HUES6 (cell line): ENCODE data around the gene KCNK15.

Experiments used
- H3K27ac ChIP-seq: 2 replicates; pipeline ENCODE4 v1.7.0; 2013; ENCODE audit warnings: low read depth, mild to moderate bottlenecking, low read length, inconsistent platforms
- H3K27me3 ChIP-seq: 2 replicates; pipeline ENCODE4 v1.6.1; 2013; ENCODE audit warnings: low read length; ENCODE audit not compliant: control insufficient read depth, insufficient read depth
- H3K36me3 ChIP-seq: 2 replicates; pipeline ENCODE4 v1.6.1; 2013; ENCODE audit warnings: low read length; ENCODE audit not compliant: control insufficient read depth, insufficient read depth
- H3K4me1 ChIP-seq: 2 replicates; pipeline ENCODE4 v1.6.1; 2013; ENCODE audit warnings: low read length; ENCODE audit not compliant: control insufficient read depth, insufficient read depth
- H3K4me3 ChIP-seq: 2 replicates; pipeline ENCODE4 v1.5.1; 2013; ENCODE audit warnings: low read depth, low read length
- H3K9ac ChIP-seq: one replicate; pipeline ENCODE4 v1.6.1; 2013; ENCODE audit warnings: mild to moderate bottlenecking, low read length
- H3K9me3 ChIP-seq: 2 replicates; pipeline ENCODE4 v1.6.1; 2013; ENCODE audit warnings: low read depth, low read length; ENCODE audit not compliant: control insufficient read depth, insufficient read depth

KCNK15 gene

DNA sequence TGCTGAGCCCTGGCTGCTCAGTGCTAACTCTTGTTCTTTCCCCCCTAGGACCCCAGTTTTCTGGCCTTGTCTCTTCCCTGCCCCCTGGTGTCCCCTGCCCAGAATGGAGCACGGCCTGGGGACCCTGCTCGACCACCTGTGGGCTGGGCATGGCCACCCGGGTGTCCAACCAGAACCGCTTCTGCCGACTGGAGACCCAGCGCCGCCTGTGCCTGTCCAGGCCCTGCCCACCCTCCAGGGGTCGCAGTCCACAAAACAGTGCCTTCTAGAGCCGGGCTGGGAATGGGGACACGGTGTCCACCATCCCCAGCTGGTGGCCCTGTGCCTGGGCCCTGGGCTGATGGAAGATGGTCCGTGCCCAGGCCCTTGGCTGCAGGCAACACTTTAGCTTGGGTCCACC lies 18.6 kb upstream of the KCNK15 start:
- Histone ChIP-seq H3K9ac (no peak overlapping the region), H3K4me1 (peaks cover 30% of the 10 kb centered on the region), H3K4me3 (no peak overlapping the region), H3K9me3 (no peaks in the 10 kb centered on the region), H3K27me3 (no peaks in the 10 kb centered on the region), H3K36me3 (no peaks in the 10 kb centered on the region), H3K27ac (no peak overlapping the region)

GRCh38 chr20:44727651-44728050 lies 18.0 kb upstream of the KCNK15 start:
- Histone ChIP-seq H3K4me1 (peaks cover 30% of the 10 kb centered on the region), H3K27ac (no peak overlapping the region), H3K27me3 (no peaks in the 10 kb centered on the region), H3K4me3 (no peak overlapping the region), H3K36me3 (no peaks in the 10 kb centered on the region), H3K9ac (no peak overlapping the region), H3K9me3 (no peaks in the 10 kb centered on the region)

GRCh38 chr20:44728801-44729443 lies 16.7 kb upstream of the KCNK15 start:
- H3K9me3 ChIP-seq = no peaks in the 10 kb centered on the region
- H3K9ac ChIP-seq = no peak overlapping the region
- peak overlapping the region; percentile 27; the same call in 1 of the 2 replicates for H3K4me3 ChIP-seq
- peaks cover 36% of the 10 kb centered on the region for H3K4me1 ChIP-seq
- no peak overlapping the region for H3K27ac ChIP-seq
- H3K36me3 ChIP-seq = no peaks in the 10 kb centered on the region
- H3K27me3 ChIP-seq = no peaks in the 10 kb centered on the region

GRCh38 chr20:44730441-44730840 lies 15.2 kb upstream of the KCNK15 start:
- Histone ChIP-seq H3K4me1 (peaks cover 36% of the 10 kb centered on the region), H3K27me3 (no peaks in the 10 kb centered on the region), H3K4me3 (no peak overlapping the region), H3K9me3 (no peaks in the 10 kb centered on the region), H3K9ac (no peak overlapping the region), H3K36me3 (no peaks in the 10 kb centered on the region), H3K27ac (no peak overlapping the region)

DNA sequence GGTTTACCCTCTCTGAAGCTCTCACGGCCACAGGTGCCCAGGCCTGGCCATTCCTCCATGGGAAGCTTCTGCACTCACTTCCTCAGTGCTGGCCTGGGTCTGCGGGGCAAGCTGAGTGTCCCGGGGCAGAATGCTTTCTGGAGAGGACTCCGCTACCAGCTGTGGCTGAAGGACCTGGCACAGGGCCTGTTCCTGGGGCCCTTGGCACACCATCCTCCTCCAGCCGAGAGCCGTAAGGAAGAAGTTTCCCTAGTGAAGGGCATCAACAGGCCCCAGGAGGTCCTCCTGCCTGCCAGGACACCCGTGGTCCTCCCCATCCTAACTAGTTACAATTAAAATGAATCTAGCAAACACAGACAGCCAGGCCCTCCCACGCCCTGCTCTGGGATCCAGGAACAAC lies 14.0 kb upstream of the KCNK15 start:
- Histone ChIP-seq H3K4me3 (no peak overlapping the region), H3K36me3 (no peaks in the 10 kb centered on the region), H3K4me1 (peaks cover 32% of the 10 kb centered on the region), H3K9ac (no peak overlapping the region), H3K27ac (no peak overlapping the region), H3K9me3 (peaks cover 1% of the 10 kb centered on the region; the same call in 1 of the 2 replicates), H3K27me3 (no peaks in the 10 kb centered on the region)

DNA sequence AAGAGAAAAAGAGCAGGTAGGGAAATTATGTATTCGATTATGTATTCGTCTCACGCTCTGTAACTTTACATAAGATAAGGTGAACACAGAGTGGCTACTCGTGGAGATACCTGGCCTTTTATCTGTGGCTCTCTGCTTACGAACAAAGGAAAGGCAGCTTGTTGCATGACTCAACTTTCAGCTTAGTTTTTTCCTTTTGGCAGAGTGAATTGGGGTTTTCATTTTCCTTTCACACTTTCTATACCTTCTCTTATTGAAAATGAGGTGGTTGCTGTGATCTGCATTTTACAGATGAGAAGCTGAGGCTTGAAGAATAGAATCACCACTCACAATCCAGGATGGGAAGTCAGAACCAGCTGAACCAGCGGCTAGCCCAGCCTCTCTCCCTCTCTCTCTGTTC lies 13.3 kb upstream of the KCNK15 start:
- Histone ChIP-seq H3K9me3 (peaks cover 5% of the 10 kb centered on the region; the same call in 1 of the 2 replicates), H3K27me3 (no peaks in the 10 kb centered on the region), H3K27ac (no peak overlapping the region), H3K4me3 (no peak overlapping the region), H3K36me3 (no peaks in the 10 kb centered on the region), H3K9ac (no peak overlapping the region), H3K4me1 (peaks cover 26% of the 10 kb centered on the region)

DNA sequence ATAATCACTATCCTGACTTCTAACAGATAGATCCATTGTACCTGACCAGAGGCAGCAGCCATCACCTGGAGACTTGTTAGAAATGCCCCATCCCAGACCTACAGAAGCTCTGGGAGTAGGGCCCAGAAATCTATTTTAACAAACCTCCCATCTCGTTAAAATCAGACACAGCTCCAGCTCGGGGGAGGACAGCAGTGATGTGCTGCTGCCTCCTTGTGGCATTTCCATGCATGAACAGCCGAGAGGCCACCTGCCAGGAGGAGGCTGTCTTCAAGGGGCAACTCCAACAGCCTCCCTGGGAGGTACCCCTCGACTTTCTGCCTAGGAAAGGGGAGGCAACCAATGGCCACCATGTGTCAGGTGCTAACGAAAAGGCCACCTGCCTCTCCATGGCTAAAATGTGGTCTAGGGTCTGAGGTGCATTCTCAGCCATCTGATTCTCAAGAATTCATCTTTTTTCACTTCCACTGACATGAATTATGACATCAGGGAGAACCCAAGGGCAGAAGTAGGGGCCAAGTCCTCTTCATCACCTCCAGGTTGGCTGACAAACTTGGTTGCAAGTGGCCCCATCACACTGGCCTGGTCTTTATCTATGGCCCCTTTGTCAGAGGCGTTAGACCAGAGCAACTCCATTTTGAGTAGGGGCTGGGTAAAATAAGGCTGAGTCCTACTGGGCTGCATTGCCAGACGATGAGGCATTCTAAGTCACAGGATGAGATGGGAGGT lies 12.2 kb upstream of the KCNK15 start:
- no peak overlapping the region for H3K27ac ChIP-seq

DNA sequence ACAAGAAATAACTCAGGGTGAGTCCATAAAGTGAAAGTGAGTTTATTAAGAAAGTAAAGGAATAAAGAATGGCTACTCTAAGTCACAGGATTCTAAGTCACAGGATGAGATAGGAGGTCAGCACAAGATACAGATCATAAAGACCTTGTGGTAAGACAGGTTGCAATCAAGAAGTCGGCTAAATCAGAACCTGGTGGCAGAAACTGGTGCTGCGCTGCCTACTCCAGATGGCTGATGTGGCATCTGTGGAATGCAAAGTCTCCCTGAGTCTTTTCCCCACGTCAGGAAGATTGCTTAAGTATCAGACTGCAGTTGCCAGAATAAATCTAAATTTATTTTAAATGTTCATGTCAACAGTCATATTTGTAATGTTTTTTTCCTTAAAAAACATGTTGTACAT lies 10.7 kb upstream of the KCNK15 start:
- no peak overlapping the region for H3K4me3 ChIP-seq
- H3K27ac ChIP-seq = no peak overlapping the region
- no peaks in the 10 kb centered on the region for H3K36me3 ChIP-seq
- H3K9ac ChIP-seq = no peak overlapping the region
- H3K27me3 ChIP-seq = no peaks in the 10 kb centered on the region
- peaks cover 6% of the 10 kb centered on the region for H3K4me1 ChIP-seq
- H3K9me3 ChIP-seq = peaks cover 5% of the 10 kb centered on the region; the same call in 1 of the 2 replicates

More for the DNA sequence above, 12.2 kb upstream of the KCNK15 start:
- no peaks in the 10 kb centered on the region for H3K36me3 ChIP-seq
- H3K4me3 ChIP-seq = no peak overlapping the region
- H3K4me1 ChIP-seq = peaks cover 20% of the 10 kb centered on the region
- no peaks in the 10 kb centered on the region for H3K27me3 ChIP-seq
- no peak overlapping the region for H3K9ac ChIP-seq
- peaks cover 5% of the 10 kb centered on the region; the same call in 1 of the 2 replicates for H3K9me3 ChIP-seq

DNA sequence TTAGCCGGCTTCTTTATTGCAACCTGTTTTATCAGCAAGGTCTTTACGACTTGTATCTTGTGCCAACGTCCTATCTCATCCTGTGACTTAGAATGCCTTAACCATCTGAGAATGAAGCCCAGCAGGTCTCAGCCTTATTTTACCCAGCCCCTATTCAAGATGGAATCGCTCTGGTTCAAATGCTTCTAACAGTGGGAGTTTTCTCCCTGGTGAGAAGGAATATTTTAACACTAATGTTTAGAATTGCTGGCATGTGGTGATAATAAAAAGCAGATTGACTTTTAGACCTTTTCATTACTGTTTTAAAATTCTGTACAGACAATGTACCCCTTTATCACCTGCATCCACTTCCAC lies 9.9 kb upstream of the KCNK15 start:
- Histone ChIP-seq H3K4me3 (no peak overlapping the region), H3K27ac (no peak overlapping the region), H3K4me1 (peaks cover 6% of the 10 kb centered on the region)

GRCh38 chr20:44736170-44737021 lies 9.3 kb upstream of the KCNK15 start:
- Histone ChIP-seq H3K9me3 (peaks cover 5% of the 10 kb centered on the region; the same call in 1 of the 2 replicates), H3K27me3 (no peaks in the 10 kb centered on the region), H3K27ac (no peak overlapping the region), H3K36me3 (no peaks in the 10 kb centered on the region), H3K4me1 (peaks cover 6% of the 10 kb centered on the region), H3K4me3 (no peak overlapping the region), H3K9ac (no peak overlapping the region)

More for the DNA sequence above, 9.9 kb upstream of the KCNK15 start:
- H3K36me3 ChIP-seq = no peaks in the 10 kb centered on the region
- no peak overlapping the region for H3K9ac ChIP-seq
- peaks cover 5% of the 10 kb centered on the region; the same call in 1 of the 2 replicates for H3K9me3 ChIP-seq
- no peaks in the 10 kb centered on the region for H3K27me3 ChIP-seq

GRCh38 chr20:44737116-44737515 lies 8.5 kb upstream of the KCNK15 start:
- peaks cover 6% of the 10 kb centered on the region for H3K4me1 ChIP-seq

More at GRCh38 chr20:44737116-44737515, 8.5 kb upstream of the KCNK15 start:
- peaks cover 5% of the 10 kb centered on the region; the same call in 1 of the 2 replicates for H3K9me3 ChIP-seq
- H3K9ac ChIP-seq = no peak overlapping the region
- no peak overlapping the region for H3K27ac ChIP-seq
- no peaks in the 10 kb centered on the region for H3K36me3 ChIP-seq
- peaks cover 5% of the 10 kb centered on the region; the same call in 1 of the 2 replicates for H3K27me3 ChIP-seq
- H3K4me3 ChIP-seq = no peak overlapping the region
